ENCODE data around the gene GRIA4. TPM values are rescaled to one million over a fixed set of nuclear protein-coding genes. Genes with fewer than 3 reads are reported as not detected.

GRIA4 gene
- polyA plus RNA-seq, 2 of the 4 experiments (the other 2 are of a cell fraction), result not detected

DNA sequence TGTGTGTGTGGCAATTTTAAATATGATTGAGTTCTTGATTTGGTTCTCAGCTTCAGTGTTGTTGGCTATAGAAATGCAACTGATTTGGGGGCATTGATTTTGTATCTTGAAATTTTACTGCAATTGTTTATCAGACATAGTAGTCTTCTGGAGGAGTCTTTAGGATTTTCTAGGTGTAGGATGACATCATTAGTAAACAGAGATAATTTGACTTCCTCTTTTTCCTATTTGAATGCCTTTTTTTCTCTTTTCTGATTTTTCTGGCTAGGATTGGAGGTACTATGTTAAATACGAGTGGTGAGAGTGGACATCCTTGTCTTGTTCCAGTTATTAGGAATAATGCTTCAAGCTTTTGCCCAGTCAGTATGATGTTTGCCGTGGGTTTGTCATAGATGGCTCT is 287.3 kb downstream of the GRIA4 start:
- no peak overlapping the region for H3K27ac ChIP-seq
- H3K4me3 ChIP-seq, result no peak overlapping the region
- CTCF ChIA-PET, result no interaction called here
- POLR2A ChIA-PET, result no interaction called here
- no peak overlapping the region for H3K4me2 ChIP-seq
- ATAC-seq (no peak), FAIRE-seq (no peak), DNase-seq (ENCODE audit: low read depth in 1 of 2, low spot score in 1 of 2) (no peak)
- 31% methylated on average over 2 of the region's 2 CpGs for WGBS (ENCODE audit: missing lambda C conversion rate)
- TF ChIP-seq ZC3H11A (IDR thresholded peaks at IDR 0.05), result no peak
- TF ChIP-seq, protein P1, sequence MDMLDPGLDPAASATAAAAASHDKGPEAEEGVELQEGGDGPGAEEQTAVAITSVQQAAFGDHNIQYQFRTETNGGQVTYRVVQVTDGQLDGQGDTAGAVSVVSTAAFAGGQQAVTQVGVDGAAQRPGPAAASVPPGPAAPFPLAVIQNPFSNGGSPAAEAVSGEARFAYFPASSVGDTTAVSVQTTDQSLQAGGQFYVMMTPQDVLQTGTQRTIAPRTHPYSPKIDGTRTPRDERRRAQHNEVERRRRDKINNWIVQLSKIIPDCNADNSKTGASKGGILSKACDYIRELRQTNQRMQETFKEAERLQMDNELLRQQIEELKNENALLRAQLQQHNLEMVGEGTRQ (IDR thresholded peaks at IDR 0.05), result no peak
- TF ChIP-seq, protein P2, sequence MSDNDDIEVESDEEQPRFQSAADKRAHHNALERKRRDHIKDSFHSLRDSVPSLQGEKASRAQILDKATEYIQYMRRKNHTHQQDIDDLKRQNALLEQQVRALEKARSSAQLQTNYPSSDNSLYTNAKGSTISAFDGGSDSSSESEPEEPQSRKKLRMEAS (IDR thresholded peaks at IDR 0.05), result no peak
- TF ChIP-seq ZSCAN20 (CRISPR knock-in tag; IDR thresholded peaks at IDR 0.05), result no peak
- TF ChIP-seq JUNB (IDR thresholded peaks at IDR 0.05), result no peak
- no peak for TF ChIP-seq HOXA7 (CRISPR knock-in tag; IDR thresholded peaks at IDR 0.05)
- TF ChIP-seq NFE2L2 (conservative IDR thresholded peaks at IDR 0.05; ENCODE audit: low read length), result no peak
- TF ChIP-seq NPAS2 (CRISPR knock-in tag; IDR thresholded peaks at IDR 0.05; ENCODE audit: borderline replicate concordance), result no peak
- no peak for TF ChIP-seq SMC3 (IDR thresholded peaks at IDR 0.05)
- no peak for TF ChIP-seq HEYL (CRISPR knock-in tag; IDR thresholded peaks at IDR 0.05)
- TF ChIP-seq RAD21 (conservative IDR thresholded peaks at IDR 0.05 in 1 of 2, IDR thresholded peaks at IDR 0.05 in 1 of 2), result no peak
- no peaks in the 10 kb centered on the region for H3K4me1 ChIP-seq
- H3K9me3 ChIP-seq, result no peaks in the 10 kb centered on the region

DNA sequence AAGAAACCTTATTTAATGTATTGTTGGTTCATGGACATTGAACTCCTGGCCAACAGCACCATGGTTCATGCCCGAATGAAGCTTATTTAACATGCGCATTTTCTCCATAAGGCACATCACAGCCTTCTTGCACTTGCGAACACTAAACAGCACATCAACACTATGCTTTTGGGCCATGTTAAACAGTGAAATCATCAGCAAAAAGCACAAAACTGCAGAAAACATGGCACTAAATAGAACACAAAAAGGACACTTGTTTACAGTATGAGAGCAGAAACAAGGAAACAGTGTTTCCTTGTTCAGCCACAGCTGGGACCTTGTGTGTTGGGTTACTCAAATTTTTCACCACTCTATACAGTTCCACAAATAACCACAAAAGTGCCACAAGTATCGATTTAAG is 289.9 kb downstream of the GRIA4 start:
- Histone ChIP-seq H3K4me2 (no peak overlapping the region), H3K4me1 (no peaks in the 10 kb centered on the region), H3K27ac (no peak overlapping the region), H3K9me3 (no peaks in the 10 kb centered on the region), H3K4me3 (no peak overlapping the region)
- TF ChIP-seq, protein P3, sequence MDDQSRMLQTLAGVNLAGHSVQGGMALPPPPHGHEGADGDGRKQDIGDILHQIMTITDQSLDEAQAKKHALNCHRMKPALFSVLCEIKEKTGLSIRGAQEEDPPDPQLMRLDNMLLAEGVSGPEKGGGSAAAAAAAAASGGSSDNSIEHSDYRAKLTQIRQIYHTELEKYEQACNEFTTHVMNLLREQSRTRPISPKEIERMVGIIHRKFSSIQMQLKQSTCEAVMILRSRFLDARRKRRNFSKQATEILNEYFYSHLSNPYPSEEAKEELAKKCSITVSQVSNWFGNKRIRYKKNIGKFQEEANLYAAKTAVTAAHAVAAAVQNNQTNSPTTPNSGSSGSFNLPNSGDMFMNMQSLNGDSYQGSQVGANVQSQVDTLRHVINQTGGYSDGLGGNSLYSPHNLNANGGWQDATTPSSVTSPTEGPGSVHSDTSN (IDR thresholded peaks at IDR 0.05), result no peak
- no peak for TF ChIP-seq CBX2 (IDR thresholded peaks at IDR 0.05; ENCODE audit: borderline replicate concordance, low read depth)
- no peak for TF ChIP-seq RAD21 (conservative IDR thresholded peaks at IDR 0.05 in 1 of 2, IDR thresholded peaks at IDR 0.05 in 1 of 2)
- no peak for TF ChIP-seq FOSL2 (IDR thresholded peaks at IDR 0.05)
- TF ChIP-seq FOSL2 (CRISPR knock-in tag; IDR thresholded peaks at IDR 0.05), result no peak
- TF ChIP-seq EP300 (IDR thresholded peaks at IDR 0.05), result no peak
- TF ChIP-seq JUNB (IDR thresholded peaks at IDR 0.05), result no peak
- TF ChIP-seq RNF2 (IDR thresholded peaks at IDR 0.05; ENCODE audit: borderline replicate concordance, low read depth), result no peak
- no peak for DNase-seq (ENCODE audit: low read depth in 1 of 2, low spot score in 1 of 2)
- ATAC-seq, result no peak
- POLR2A ChIA-PET, result no interaction called here
- CTCF ChIA-PET, result no interaction called here
- 65% methylated on average over 4 of the region's 4 CpGs for WGBS (ENCODE audit: missing lambda C conversion rate)
- no peak for FAIRE-seq

DNA sequence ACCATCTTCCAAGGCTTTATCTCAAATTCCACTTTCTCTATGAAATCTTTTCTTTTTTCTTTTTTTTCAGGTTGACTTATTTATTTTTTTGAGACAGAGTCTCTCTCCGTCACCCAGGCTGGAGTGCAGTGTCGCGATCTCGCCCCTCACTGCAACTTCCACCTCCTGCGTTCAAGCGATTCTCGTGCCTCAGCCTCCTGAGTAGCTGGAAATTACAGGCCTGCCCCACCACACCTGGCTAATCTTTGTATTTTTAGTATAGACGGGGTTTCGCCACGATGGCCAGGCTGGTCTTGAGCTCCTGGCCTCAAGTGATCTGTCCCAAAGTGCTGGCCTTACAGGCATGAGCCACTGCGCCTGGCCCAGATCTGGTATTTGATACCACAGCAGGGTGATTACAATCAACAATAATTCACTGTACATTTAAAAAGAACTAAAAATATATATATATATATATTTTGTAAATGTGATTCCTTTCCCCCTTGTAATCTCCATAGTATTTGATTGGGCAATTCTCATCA is 290.7 kb downstream of the GRIA4 start:
- FAIRE-seq (no peak), DNase-seq (ENCODE audit: low read depth in 1 of 2, low spot score in 1 of 2) (no peak), ATAC-seq (no peak)
- H3K4me3 ChIP-seq, result no peak overlapping the region
- H3K27ac ChIP-seq, result no peak overlapping the region
- ChIA-PET POLR2A (no interaction called here), CTCF (no interaction called here)
- H3K9me3 ChIP-seq, result no peaks in the 10 kb centered on the region
- H3K4me2 ChIP-seq, result no peak overlapping the region
- 76% methylated on average over 11 of the region's 11 CpGs for WGBS (ENCODE audit: missing lambda C conversion rate)
- TF ChIP-seq PHF8 (IDR thresholded peaks at IDR 0.05; ENCODE audit: borderline replicate concordance, low read depth) (no peak), RNF2 (IDR thresholded peaks at IDR 0.05; ENCODE audit: borderline replicate concordance, low read depth) (no peak), EHMT2 (IDR thresholded peaks at IDR 0.05; ENCODE audit: low read depth) (no peak), ZC3H11A (IDR thresholded peaks at IDR 0.05) (no peak), TFCP2L1 (CRISPR knock-in tag; IDR thresholded peaks at IDR 0.05) (no peak), NPAS2 (CRISPR knock-in tag; IDR thresholded peaks at IDR 0.05; ENCODE audit: borderline replicate concordance) (no peak), RFX5 (IDR thresholded peaks at IDR 0.05) (no peak), BHLHE40 (IDR thresholded peaks at IDR 0.05; ENCODE audit: low read depth, low read length) (no peak), FOSL2 (IDR thresholded peaks at IDR 0.05) (no peak), FOSL2 (CRISPR knock-in tag; IDR thresholded peaks at IDR 0.05) (no peak), JUNB (IDR thresholded peaks at IDR 0.05) (no peak), JUN (IDR thresholded peaks at IDR 0.05) (no peak), TP53 (CRISPR knock-in tag; IDR thresholded peaks at IDR 0.05) (no peak), HOXB5 (CRISPR knock-in tag; IDR thresholded peaks at IDR 0.05) (no peak), GATA3 (IDR thresholded peaks at IDR 0.05; ENCODE audit: borderline replicate concordance) (no peak)
- TF ChIP-seq, protein P4, sequence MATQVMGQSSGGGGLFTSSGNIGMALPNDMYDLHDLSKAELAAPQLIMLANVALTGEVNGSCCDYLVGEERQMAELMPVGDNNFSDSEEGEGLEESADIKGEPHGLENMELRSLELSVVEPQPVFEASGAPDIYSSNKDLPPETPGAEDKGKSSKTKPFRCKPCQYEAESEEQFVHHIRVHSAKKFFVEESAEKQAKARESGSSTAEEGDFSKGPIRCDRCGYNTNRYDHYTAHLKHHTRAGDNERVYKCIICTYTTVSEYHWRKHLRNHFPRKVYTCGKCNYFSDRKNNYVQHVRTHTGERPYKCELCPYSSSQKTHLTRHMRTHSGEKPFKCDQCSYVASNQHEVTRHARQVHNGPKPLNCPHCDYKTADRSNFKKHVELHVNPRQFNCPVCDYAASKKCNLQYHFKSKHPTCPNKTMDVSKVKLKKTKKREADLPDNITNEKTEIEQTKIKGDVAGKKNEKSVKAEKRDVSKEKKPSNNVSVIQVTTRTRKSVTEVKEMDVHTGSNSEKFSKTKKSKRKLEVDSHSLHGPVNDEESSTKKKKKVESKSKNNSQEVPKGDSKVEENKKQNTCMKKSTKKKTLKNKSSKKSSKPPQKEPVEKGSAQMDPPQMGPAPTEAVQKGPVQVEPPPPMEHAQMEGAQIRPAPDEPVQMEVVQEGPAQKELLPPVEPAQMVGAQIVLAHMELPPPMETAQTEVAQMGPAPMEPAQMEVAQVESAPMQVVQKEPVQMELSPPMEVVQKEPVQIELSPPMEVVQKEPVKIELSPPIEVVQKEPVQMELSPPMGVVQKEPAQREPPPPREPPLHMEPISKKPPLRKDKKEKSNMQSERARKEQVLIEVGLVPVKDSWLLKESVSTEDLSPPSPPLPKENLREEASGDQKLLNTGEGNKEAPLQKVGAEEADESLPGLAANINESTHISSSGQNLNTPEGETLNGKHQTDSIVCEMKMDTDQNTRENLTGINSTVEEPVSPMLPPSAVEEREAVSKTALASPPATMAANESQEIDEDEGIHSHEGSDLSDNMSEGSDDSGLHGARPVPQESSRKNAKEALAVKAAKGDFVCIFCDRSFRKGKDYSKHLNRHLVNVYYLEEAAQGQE (IDR thresholded peaks at IDR 0.05), result no peak
- TF ChIP-seq, protein P5, sequence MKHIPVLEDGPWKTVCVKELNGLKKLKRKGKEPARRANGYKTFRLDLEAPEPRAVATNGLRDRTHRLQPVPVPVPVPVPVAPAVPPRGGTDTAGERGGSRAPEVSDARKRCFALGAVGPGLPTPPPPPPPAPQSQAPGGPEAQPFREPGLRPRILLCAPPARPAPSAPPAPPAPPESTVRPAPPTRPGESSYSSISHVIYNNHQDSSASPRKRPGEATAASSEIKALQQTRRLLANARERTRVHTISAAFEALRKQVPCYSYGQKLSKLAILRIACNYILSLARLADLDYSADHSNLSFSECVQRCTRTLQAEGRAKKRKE (CRISPR knock-in tag; IDR thresholded peaks at IDR 0.05; ENCODE audit: low read depth), result no peak
- TF ChIP-seq, protein P6, sequence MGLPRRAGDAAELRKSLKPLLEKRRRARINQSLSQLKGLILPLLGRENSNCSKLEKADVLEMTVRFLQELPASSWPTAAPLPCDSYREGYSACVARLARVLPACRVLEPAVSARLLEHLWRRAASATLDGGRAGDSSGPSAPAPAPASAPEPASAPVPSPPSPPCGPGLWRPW (IDR thresholded peaks at IDR 0.05), result no peak
- no peaks in the 10 kb centered on the region for H3K4me1 ChIP-seq

Data from A549 (cell line).